CD4-positive, alpha-beta T cell treated with Interferon alpha-2 for 1 hour (primary cell): ENCODE results near the gene PKN3.
A peak's percentile ranks its signal among the peaks of the same experiment; 100 is the strongest.
"Not testable (repeated sequence)": the region's sequence is repeated elsewhere in the genome, so short reads cannot be mapped to it uniquely, and the experiment has no call there.

Experiments
- DNase-seq, 2 donors: peaks; one replicate each; pipeline ENCODE4 v3.0.0-alpha.2; 2020 to 2022

The PKN3 gene

GRCh38 chr9:128702445-128702948, at the start of gene PKN3:
TSS of gene PKN3 (plus strand) at chr9:128702503. CDS start at chr9:128702916, 413 bp downstream.
- DNase-seq: peak; percentile 79 to 85

- no peak for DNase-seq
Observed at GRCh38 chr9:128653908-128654307, 48.4 kb upstream of the PKN3 start.

GRCh38 chr9:128654481-128654880, 47.8 kb upstream of the PKN3 start:
- DNase-seq: no peak

GRCh38 chr9:128656416-128657343, 45.6 kb upstream of the PKN3 start, which contains the start of gene DYNC2I2:
TSS of gene DYNC2I2 (minus strand) at chr9:128656847. CDS start at chr9:128656726, 121 bp downstream.
- DNase-seq: peak; percentile 93 to 96

GRCh38 chr9:128657344-128657704, 45.0 kb upstream of the PKN3 start:
- no peak for DNase-seq

- DNase-seq: no peak
Observed at GRCh38 chr9:128657796-128658195, 44.5 kb upstream of the PKN3 start.

GRCh38 chr9:128666481-128666941, 35.8 kb upstream of the PKN3 start:
- DNase-seq: not testable (repeated sequence)

- no peak for DNase-seq
Observed at GRCh38 chr9:128669786-128670185, 32.5 kb upstream of the PKN3 start.

GRCh38 chr9:128675382-128675781, 26.9 kb upstream of the PKN3 start:
- DNase-seq: no peak

GRCh38 chr9:128677794-128678193, 24.5 kb upstream of the PKN3 start:
- DNase-seq: no peak

- DNase-seq: peak; percentile 42 to 43
Observed at GRCh38 chr9:128683340-128684064, 18.8 kb upstream of the PKN3 start.

- DNase-seq: no peak
Observed at GRCh38 chr9:128684065-128684324, 18.3 kb upstream of the PKN3 start.

GRCh38 chr9:128684325-128685199, 17.7 kb upstream of the PKN3 start:
- DNase-seq: peak; percentile 77 to 82

- peak in 1 of 2 donors; percentile 61 for DNase-seq
Observed at GRCh38 chr9:128685636-128686489, 16.4 kb upstream of the PKN3 start.

- DNase-seq: no peak
Observed at GRCh38 chr9:128687453-128687852, 14.8 kb upstream of the PKN3 start.

- DNase-seq: peak; percentile 93 to 95
Observed at GRCh38 chr9:128688501-128689292, 13.6 kb upstream of the PKN3 start, which contains the start of gene SET. TSS of gene SET (plus strand) at chr9:128689222. CDS start at chr9:128689583, 361 bp downstream.

GRCh38 chr9:128689293-128689774, 13.0 kb upstream of the PKN3 start:
- DNase-seq: peak in 1 of 2 donors; percentile 67

GRCh38 chr9:128689820-128690683, 12.3 kb upstream of the PKN3 start:
- peak; percentile 47 to 74 for DNase-seq

- DNase-seq: no peak
Observed at GRCh38 chr9:128690684-128691034, 11.6 kb upstream of the PKN3 start.

- DNase-seq: not testable (repeated sequence)
Observed at GRCh38 chr9:128693738-128694137, 8.6 kb upstream of the PKN3 start.
